Femur (tissue), 1 donor: ENCODE measurements around the gene AGTR2.
"Not testable (repeated sequence)": the region's sequence is repeated elsewhere in the genome, so short reads cannot be mapped to it uniquely, and the experiment has no call there.

Experiments used
- DNase-seq: peaks from one replicate; pipeline ENCODE4 v3.0.0-alpha.2; 2017

Gene AGTR2, protein sequence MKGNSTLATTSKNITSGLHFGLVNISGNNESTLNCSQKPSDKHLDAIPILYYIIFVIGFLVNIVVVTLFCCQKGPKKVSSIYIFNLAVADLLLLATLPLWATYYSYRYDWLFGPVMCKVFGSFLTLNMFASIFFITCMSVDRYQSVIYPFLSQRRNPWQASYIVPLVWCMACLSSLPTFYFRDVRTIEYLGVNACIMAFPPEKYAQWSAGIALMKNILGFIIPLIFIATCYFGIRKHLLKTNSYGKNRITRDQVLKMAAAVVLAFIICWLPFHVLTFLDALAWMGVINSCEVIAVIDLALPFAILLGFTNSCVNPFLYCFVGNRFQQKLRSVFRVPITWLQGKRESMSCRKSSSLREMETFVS

DNA sequence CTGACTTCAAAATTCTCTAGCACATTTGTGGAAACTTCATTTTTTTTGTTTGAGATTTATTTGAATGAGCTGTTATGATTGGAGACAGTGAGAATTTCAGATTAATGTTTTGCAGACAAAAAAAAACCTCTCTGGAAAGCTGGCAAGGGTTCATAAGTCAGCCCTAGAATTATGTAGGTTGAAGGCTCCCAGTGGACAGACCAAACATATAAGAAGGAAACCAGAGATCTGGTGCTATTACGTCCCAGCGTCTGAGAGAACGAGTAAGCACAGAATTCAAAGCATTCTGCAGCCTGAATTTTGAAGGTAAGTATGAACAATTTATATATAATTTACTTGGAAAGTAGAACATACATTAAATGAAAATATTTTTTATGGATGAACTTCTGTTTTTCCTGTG lies at the start of gene AGTR2:
Gene AGTR2, plus strand, starts transcription at position 234 of the 400 bp plus-strand sequence. CDS start 1,537 bp downstream, outside the sequence.
- peak; percentile 27 for DNase-seq

DNA sequence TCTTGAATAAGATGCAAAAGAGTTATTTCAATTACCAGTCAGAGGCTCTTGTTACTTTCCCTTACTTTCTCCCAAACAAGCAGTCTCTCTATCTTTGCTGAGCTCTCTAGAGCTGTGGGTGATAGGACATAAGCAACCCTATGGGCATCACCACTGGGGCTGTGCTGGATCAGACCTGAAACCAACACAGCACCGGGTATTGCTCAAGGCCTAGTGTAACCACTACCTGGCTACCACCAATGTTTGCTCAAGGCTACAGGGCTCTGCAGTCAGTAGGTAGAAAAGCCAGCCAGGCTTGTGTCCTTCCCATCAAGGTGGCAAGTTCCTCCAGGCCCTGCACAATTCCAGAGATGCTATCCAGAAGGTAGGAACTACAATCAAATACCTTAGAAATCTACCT lies 35.3 kb upstream of the AGTR2 start:
- DNase-seq, result no peak

- DNase-seq, result not testable (repeated sequence)
Observed at GRCh38 chrX:116141270-116141669, 29.3 kb upstream of the AGTR2 start.

DNA sequence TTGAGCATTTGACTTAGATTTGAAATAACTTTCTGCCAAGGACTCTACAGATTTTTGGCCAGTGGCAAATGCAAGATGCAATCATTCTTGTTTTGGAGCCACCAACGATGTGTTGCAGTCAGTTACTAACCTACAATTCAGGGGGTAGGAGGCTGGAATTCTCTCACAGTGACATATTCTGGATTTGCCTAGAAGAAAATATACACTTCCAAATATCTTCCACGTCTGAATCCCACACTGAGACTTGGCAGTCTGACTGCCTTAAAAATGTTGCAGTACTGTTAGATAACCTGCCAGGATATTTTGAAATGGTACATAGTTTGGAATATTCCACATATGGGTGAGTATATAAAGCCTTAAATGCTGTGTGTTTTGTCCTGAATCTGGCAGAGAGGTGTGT lies 27.6 kb upstream of the AGTR2 start:
- peak; percentile 25 for DNase-seq

DNA sequence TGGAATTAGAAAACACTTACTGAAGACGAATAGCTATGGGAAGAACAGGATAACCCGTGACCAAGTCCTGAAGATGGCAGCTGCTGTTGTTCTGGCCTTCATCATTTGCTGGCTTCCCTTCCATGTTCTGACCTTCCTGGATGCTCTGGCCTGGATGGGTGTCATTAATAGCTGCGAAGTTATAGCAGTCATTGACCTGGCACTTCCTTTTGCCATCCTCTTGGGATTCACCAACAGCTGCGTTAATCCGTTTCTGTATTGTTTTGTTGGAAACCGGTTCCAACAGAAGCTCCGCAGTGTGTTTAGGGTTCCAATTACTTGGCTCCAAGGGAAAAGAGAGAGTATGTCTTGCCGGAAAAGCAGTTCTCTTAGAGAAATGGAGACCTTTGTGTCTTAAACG lies 2.4 kb downstream of the AGTR2 start:
- DNase-seq, result peak; percentile 38

DNA sequence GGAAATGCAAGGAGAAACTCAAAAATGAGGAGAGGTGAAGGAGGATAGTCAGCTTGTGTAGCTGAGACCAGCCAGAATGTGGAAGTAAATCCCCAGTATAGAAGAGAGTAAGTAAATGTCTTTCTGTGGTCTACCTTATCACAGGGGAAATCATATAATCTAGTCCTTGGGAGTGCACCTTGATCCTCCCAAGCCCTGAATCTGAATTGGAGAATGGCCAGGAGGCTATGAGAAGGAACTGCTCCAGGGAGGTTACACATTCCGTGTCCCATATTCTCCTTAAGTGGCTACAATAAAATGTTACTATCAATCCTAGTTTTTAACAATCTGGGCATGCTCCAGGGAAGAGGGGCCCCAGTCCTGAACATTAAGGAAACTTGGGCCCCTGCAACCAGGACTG lies 10.8 kb downstream of the AGTR2 start:
- no peak for DNase-seq

DNA sequence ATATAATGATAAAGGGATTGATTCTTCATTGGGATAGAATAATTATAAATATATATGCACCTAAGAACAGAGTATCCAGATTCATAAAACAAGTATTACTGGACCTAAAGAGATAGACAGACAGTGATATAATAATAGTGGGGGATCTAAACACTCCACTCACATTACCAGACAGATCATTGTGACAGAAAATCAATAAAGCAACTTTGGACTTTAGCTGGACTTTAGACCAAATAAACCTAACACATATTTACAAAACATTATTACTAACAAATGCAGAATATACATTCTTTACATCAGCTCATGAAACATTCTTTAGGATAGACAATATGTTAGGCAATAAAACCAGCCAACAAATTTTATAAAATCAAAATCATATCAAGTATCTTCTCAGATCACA lies 14.6 kb downstream of the AGTR2 start:
- DNase-seq, result no peak

GRCh38 chrX:116194649-116195048 lies 24.1 kb downstream of the AGTR2 start:
- DNase-seq, result no peak

GRCh38 chrX:116198235-116198634 lies 27.7 kb downstream of the AGTR2 start:
- DNase-seq, result no peak

GRCh38 chrX:116198810-116199209 lies 28.3 kb downstream of the AGTR2 start:
- no peak for DNase-seq

- no peak for DNase-seq
Observed at GRCh38 chrX:116204932-116205331, 34.4 kb downstream of the AGTR2 start.

- no peak for DNase-seq
Observed at GRCh38 chrX:116213262-116213661, 42.7 kb downstream of the AGTR2 start.

DNA sequence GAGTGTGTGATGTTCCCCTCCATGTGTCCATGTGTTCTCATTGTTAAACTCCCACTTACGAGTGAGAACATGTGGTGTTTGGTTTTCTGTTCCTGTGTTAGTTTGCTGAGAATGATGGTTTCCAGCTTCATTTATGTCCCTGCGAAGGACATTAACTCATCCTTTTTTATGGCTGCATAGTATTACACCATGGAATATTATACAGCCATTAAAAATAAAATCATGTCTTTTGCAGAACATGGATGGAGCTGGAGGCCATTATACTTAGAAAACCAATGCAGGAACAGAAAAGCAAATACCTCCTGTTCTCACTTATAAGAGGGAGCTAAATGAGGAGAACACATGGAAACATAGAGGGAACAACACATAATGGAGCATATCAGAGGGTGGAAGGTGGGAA lies 46.5 kb downstream of the AGTR2 start:
- DNase-seq, result not testable (repeated sequence)
